GM10266 (cell line): ENCODE data around the gene ULBP1.
"Not testable (repeated sequence)": the region's sequence is repeated elsewhere in the genome, so short reads cannot be mapped to it uniquely, and the experiment has no call there.

Source experiments
- DNase-seq: peaks from one replicate; pipeline ENCODE4 v3.0.0; 2012; ENCODE audit errors: extremely low spot score
- CTCF ChIP-seq: IDR thresholded peaks from 2 replicates; pipeline ENCODE4 v1.5.1; 2012; ENCODE audit warnings: mild to moderate bottlenecking, low read depth; ENCODE audit not compliant: control insufficient read depth, insufficient read depth; ENCODE audit errors: missing control alignments

ULBP1 gene

GRCh38 chr6:149984773-149985172, 21.0 kb downstream of the ULBP1 start:
- no peak for TF ChIP-seq CTCF
- no peak for DNase-seq

DNA sequence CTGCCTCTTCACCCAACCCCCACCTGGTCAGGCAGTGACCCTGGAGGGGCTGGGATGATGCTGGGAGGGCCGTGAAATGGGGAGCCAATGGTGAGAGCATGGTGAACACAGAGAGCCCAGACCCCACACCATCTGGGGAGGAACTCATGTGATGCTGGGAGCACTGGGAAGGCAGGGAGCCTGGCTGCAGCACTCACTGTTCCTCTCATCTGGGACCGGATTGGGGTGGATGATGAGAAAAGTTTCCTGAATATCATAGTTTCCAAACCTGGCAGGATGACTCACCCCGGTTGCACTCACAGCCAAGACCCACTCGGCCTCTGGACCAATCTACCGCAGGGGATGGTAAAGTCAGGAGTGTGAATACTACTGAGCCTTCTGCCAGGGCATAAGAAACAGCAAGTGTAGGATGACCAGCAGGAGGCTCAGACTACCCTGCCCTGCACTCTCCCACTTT, 21.8 kb downstream of the ULBP1 start:
- no peak for DNase-seq

GRCh38 chr6:149987602-149988107, 23.9 kb downstream of the ULBP1 start:
- TF ChIP-seq CTCF, result no peak
- no peak for DNase-seq

More for the DNA sequence above, 21.8 kb downstream of the ULBP1 start:
- TF ChIP-seq CTCF, result no peak

- no peak for TF ChIP-seq CTCF
- no peak for DNase-seq
Measured at GRCh38 chr6:149988550-149989346, 25.0 kb downstream of the ULBP1 start.

DNA sequence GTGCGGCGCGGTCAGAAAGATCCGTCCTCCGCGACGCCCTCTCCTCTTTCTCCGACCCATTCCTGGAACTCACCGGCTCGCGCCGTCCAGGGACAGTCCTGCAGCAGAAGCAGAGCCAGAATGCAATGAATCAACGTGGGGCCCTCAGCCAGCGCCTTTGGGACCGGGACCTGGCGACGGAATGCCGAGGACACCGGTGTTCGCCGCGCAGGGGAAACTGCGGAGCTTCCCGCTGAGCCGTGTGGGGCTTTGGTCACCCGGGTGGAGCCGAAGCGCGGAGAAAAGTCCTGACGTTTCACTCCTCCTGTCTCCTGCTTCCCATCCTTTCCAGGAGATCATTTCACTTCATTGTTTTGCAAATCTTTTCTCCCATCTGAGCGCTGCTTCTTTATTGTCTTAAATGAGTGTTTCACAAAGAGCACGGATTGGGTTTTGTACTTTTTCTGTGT, 26.5 kb downstream of the ULBP1 start:
- no peak for DNase-seq
- no peak for TF ChIP-seq CTCF

- no peak for TF ChIP-seq CTCF
- no peak for DNase-seq
Measured at GRCh38 chr6:149990661-149991471, 27.1 kb downstream of the ULBP1 start.

DNA sequence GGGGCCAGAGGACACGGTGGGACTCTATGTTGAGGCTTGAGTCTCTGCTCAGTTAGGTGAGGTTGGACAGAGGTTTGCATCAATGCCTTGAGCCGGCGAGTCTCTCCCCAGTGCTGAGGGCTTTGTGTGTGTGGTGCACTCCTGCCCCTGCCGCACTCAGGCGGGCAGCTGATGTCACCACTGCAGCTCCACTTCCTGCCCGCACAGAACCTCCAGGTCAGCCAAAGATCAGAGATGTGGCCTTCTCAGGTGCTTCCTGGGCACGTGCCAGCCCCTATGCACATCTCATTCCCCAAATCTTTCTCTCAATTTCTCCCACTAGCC, 27.7 kb downstream of the ULBP1 start:
- not testable (repeated sequence) for DNase-seq
